Neutrophil (primary cell): ENCODE results near the gene TEPSIN.

Experiments used
- H3K27ac ChIP-seq: fragments of 200-600 bp; sonication (generic); 2 replicates; pipeline ENCODE4 v1.5.1; 2016; ENCODE audit warnings: mild to moderate bottlenecking, moderate library complexity
- H3K27me3 ChIP-seq: fragments of 200-600 bp; sonication (generic); 2 replicates; pipeline ENCODE4 v1.6.0; 2016; ENCODE audit warnings: mild to moderate bottlenecking
- H3K36me3 ChIP-seq: fragments of 200-600 bp; sonication (generic); 2 replicates; pipeline ENCODE4 v1.5.1; 2017
- H3K4me1 ChIP-seq, 2 experiments: fragments of 200-600 bp in 1 of 2; sonication (generic) in 1 of 2; 1 replicate in 1 of 2; 2 replicates in 1 of 2; pipeline versions ENCODE4 v1.5.1 to v1.6.1; 2013 to 2016; ENCODE audit warnings: low read depth in 1 of 2, low read length in 1 of 2, mild to moderate bottlenecking in 1 of 2, moderate library complexity in 1 of 2; ENCODE audit not compliant: control insufficient read depth in 1 of 2, insufficient read depth in 1 of 2
- H3K4me3 ChIP-seq, 2 experiments: fragments of 200-600 bp in 1 of 2; sonication (generic) in 1 of 2; 1 replicate in 1 of 2; 2 replicates in 1 of 2; pipeline ENCODE4 v1.5.1; 2013 to 2016; ENCODE audit warnings: low read depth in 1 of 2, low read length in 1 of 2, mild to moderate bottlenecking in 1 of 2, moderate library complexity in 1 of 2
- H3K9me3 ChIP-seq: fragments of 200-600 bp; sonication (generic); 2 replicates; pipeline ENCODE4 v1.5.1; 2016
- CTCF ChIP-seq: fragments of 200-600 bp; sonication (generic); IDR thresholded peaks from 2 replicates; pipeline ENCODE4 v1.5.1; 2016; ENCODE audit warnings: antibody characterized with exemption

Gene TEPSIN

GRCh38 chr17:81233316-81233715, 5.5 kb downstream of the TEPSIN start:
- H3K27me3 ChIP-seq = no peaks in the 10 kb centered on the region
- TF ChIP-seq CTCF = no peak
- H3K4me3 ChIP-seq = no peak overlapping the region
- H3K27ac ChIP-seq = no peak overlapping the region
- peaks cover 85% of the 10 kb centered on the region for H3K36me3 ChIP-seq
- H3K9me3 ChIP-seq = no peaks in the 10 kb centered on the region
- peaks cover 18 to 19% of the 10 kb centered on the region in 2 experiments for H3K4me1 ChIP-seq

DNA sequence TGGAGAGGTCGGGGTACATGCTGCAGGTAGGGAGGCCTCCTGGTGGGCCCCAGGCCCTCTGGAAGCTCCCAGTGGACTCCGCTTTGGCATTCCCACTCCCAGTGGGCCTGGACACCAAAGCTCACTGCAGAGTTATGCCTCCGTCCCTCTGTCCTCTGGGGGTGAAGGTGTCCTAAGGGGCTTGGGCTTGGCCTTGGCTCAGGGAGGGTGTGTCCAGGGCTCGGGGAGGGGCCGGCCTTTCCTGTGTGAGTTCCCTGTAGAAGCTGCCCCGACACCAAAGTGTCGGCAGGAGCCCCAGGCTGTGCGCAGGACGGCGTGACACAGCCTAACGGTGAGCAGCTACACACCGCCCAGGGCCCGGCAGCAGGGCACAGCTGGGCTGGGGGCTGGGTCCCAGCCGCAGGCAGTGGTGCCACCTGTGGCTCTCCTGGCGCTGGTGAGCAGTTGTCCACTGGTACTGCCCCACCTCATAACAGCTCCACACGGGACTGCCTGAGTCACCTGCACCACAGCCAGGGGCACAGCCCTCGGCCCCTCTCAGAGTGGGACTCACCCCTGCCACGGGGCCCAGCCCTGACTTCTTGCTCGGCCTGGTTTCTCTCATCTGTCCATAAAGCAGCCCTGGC, 6.1 kb downstream of the TEPSIN start:
- Histone ChIP-seq H3K4me3 (no peak overlapping the region), H3K27me3 (no peaks in the 10 kb centered on the region), H3K36me3 (peaks cover 85% of the 10 kb centered on the region), H3K4me1 (peaks cover 18 to 19% of the 10 kb centered on the region in 2 experiments), H3K27ac (no peak overlapping the region), H3K9me3 (no peaks in the 10 kb centered on the region)
- TF ChIP-seq CTCF = no peak

GRCh38 chr17:81231766-81232581, 6.9 kb downstream of the TEPSIN start:
- Histone ChIP-seq H3K27ac (no peak overlapping the region), H3K27me3 (no peaks in the 10 kb centered on the region), H3K4me3 (no peak overlapping the region), H3K9me3 (no peaks in the 10 kb centered on the region), H3K4me1 (peaks cover 13 to 14% of the 10 kb centered on the region in 2 experiments), H3K36me3 (peaks cover 85% of the 10 kb centered on the region)
- TF ChIP-seq CTCF = no peak

DNA sequence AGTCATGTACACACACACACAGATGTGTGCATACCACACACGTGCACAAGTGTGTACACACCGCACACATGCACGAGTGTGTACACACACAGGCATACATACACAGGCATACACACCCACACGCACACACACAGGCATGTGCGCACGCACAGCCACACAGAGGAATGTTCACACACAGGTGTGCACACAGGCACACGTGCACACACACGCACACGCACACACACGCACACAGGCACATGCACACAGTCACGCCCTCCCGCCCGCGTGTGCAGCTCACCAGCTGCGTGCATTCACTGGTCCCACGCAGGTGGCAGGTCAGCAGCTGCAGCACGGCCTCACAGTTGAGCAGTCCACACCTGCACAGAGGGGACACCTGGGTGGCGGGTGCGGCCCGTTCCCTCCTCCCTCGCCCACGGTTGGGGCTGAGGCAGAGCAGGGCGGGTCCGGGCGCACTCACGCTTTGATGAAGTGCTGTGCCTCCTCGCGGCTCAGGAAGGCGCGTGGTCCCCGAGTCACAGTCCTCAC, 7.7 kb downstream of the TEPSIN start:
- no peaks in the 10 kb centered on the region for H3K27me3 ChIP-seq
- no peak for TF ChIP-seq CTCF
- H3K36me3 ChIP-seq = peaks cover 77% of the 10 kb centered on the region
- no peak overlapping the region for H3K4me3 ChIP-seq
- peaks cover 13 to 14% of the 10 kb centered on the region in 2 experiments for H3K4me1 ChIP-seq
- no peak overlapping the region for H3K27ac ChIP-seq
- H3K9me3 ChIP-seq = no peaks in the 10 kb centered on the region

GRCh38 chr17:81230043-81230820, 8.6 kb downstream of the TEPSIN start:
- Histone ChIP-seq H3K27me3 (no peaks in the 10 kb centered on the region), H3K4me1 (peaks cover 13 to 14% of the 10 kb centered on the region in 2 experiments), H3K9me3 (no peaks in the 10 kb centered on the region), H3K27ac (no peak overlapping the region), H3K4me3 (no peak overlapping the region), H3K36me3 (peaks cover 67% of the 10 kb centered on the region)
- TF ChIP-seq CTCF = no peak
